PFSK-1 (cell line): ENCODE results near the gene SNX24.

Experiments
- REST ChIP-seq, 2 experiments: IDR thresholded peaks; 2 replicates each; pipeline versions ENCODE4 v1.6.1 to v1.8.0; 2011 to 2012; ENCODE audit warnings: low read depth in 2 of 2, low read length in 2 of 2, control low read depth in 1 of 2, inconsistent platforms in 1 of 2, mild to moderate bottlenecking in 1 of 2, moderate library complexity in 1 of 2; ENCODE audit not compliant: insufficient read depth in 1 of 2
- SIN3A ChIP-seq: IDR thresholded peaks from 2 replicates; pipeline ENCODE4 v1.6.1; 2012; ENCODE audit warnings: mild to moderate bottlenecking, low read length, moderate library complexity, borderline replicate concordance; ENCODE audit not compliant: insufficient read depth

- TF ChIP-seq REST (IDR thresholded peaks at IDR 0.05; ENCODE audit: insufficient read depth in 1 of 2, low read depth in 2 of 2, low read length in 2 of 2) = no peak
- no peak for TF ChIP-seq SIN3A
Observed at GRCh38 chr5:122880749-122881148, 35.3 kb downstream of the SNX24 start.
